HCT116 (cell line): ENCODE data around the gene GGNBP2. TPM values are rescaled to one million over a fixed set of nuclear protein-coding genes. Genes with fewer than 3 reads are reported as not detected.

Experiments
- ATAC-seq: fragments of 200-7000 bp; cut with Tn5 transposase; 2 replicates; pipeline ENCODE4 v1.9.1; 2020; ENCODE audit warnings: mild to moderate bottlenecking, moderate library complexity
- BruUV-seq: library from RNA; stranded (reverse); fragments of 400-500 nt; replicated peaks from 2 replicates; lab custom pipeline; 2021; lab: Mats Ljungman, UMichigan
- CTCF ChIA-PET: fragments of 300-600 bp; sonication (Branson Sonifier 250); formaldehyde crosslinking; loops from one replicate; lab custom pipeline; 2021; ENCODE audit warnings: antibody characterized with exemption; lab: Charles Lee
- POLR2A ChIA-PET: fragments of 300-600, 350-600 bp; sonication (Branson Sonifier 250); formaldehyde crosslinking; loops from one replicate; lab custom pipeline; 2021; ENCODE audit warnings: antibody characterized with exemption; lab: Charles Lee
- RAD21 ChIA-PET, 2 experiments: fragments of 300-600 bp; sonication (Branson Sonifier 250); formaldehyde crosslinking; loops; one replicate each; lab custom pipeline; 2023; ENCODE audit warnings: low total read pairs in 2 of 2; ENCODE audit not compliant: uncharacterized antibody in 2 of 2, unreplicated experiment in 2 of 2, low non-redundant PET in 1 of 2; lab: Charles Lee
- DNase-seq: peaks from one replicate; pipeline ENCODE4 v3.0.0-alpha.2; 2010; ENCODE audit warnings: low read depth, low spot score
- H2AFZ ChIP-seq: fragments of 200-600 bp; shearing (Covaris generic), sonication (generic); 2 replicates; pipeline ENCODE4 v1.6.1; 2017; ENCODE audit warnings: low read depth, mixed run types, mixed read lengths, antibody characterized with exemption, low read length; ENCODE audit not compliant: poor library complexity, severe bottlenecking
- H3K27ac ChIP-seq: 2 replicates; pipeline ENCODE4 v1.5.1; 2012; ENCODE audit warnings: low read depth, low read length
- H3K27me3 ChIP-seq: fragments of 200-600 bp; sonication (generic); 2 replicates; pipeline ENCODE4 v1.6.1; 2016; ENCODE audit warnings: mixed run types, low read length, mixed read lengths; ENCODE audit not compliant: insufficient read depth
- H3K36me3 ChIP-seq, 2 experiments: fragments of 200-500 bp in 1 of 2; fragments of 200-600 bp in 1 of 2; sonication (Bioruptor generic) in 1 of 2; sonication (generic) in 1 of 2; 2 replicates each; pipeline versions ENCODE4 v1.5.1 to v1.6.1; 2014 to 2016; ENCODE audit warnings: low read length in 2 of 2, inconsistent platforms in 1 of 2, mixed read lengths in 1 of 2, mixed run types in 1 of 2; ENCODE audit not compliant: insufficient read depth in 2 of 2, control insufficient read depth in 1 of 2
- H3K4me1 ChIP-seq, 2 experiments: fragments of 200-600 bp in 1 of 2; sonication (generic) in 1 of 2; 2 replicates each; pipeline versions ENCODE4 v1.5.1 to v1.6.1; 2012 to 2017; ENCODE audit warnings: low read length in 2 of 2, inconsistent platforms in 1 of 2, mild to moderate bottlenecking in 1 of 2, mixed read lengths in 1 of 2, mixed run types in 1 of 2, moderate library complexity in 1 of 2; ENCODE audit not compliant: insufficient read depth in 2 of 2, control insufficient read depth in 1 of 2
- H3K4me2 ChIP-seq: fragments of 200-600 bp; sonication (generic); 2 replicates; pipeline ENCODE4 v1.6.1; 2017; ENCODE audit warnings: mixed run types, low read length, mixed read lengths
- H3K4me3 ChIP-seq, 2 experiments: fragments of 200-600 bp in 1 of 2; sonication (generic) in 1 of 2; replicated peaks in 1 of 2; 2 replicates each; pipeline ENCODE4 v1.5.1; 2011 to 2016; ENCODE audit warnings: low read length in 2 of 2, control low read depth in 1 of 2, low read depth in 1 of 2, mild to moderate bottlenecking in 1 of 2, mixed read lengths in 1 of 2, mixed run types in 1 of 2
- H3K79me2 ChIP-seq: fragments of 200-600 bp; sonication (generic); 2 replicates; pipeline ENCODE4 v1.6.1; 2017; ENCODE audit warnings: mild to moderate bottlenecking, mixed run types, low read length, moderate library complexity, mixed read lengths; ENCODE audit not compliant: insufficient read depth
- H3K9ac ChIP-seq: fragments of 200-600 bp; sonication (generic); 2 replicates; pipeline ENCODE4 v1.6.1; 2016; ENCODE audit warnings: low read length, mixed read lengths
- H3K9me2 ChIP-seq: fragments of 200-600 bp; sonication (generic), shearing (Covaris generic); 2 replicates; pipeline ENCODE4 v1.6.1; 2017; ENCODE audit warnings: mixed run types, mild to moderate bottlenecking, moderate library complexity; ENCODE audit not compliant: insufficient read depth
- H3K9me3 ChIP-seq, 2 experiments: fragments of 200-500 bp in 1 of 2; fragments of 200-600 bp in 1 of 2; sonication (Bioruptor generic) in 1 of 2; sonication (generic) in 1 of 2; 2 replicates each; pipeline ENCODE4 v1.6.1; 2014 to 2017; ENCODE audit warnings: low read length in 2 of 2, mixed read lengths in 2 of 2, inconsistent platforms in 1 of 2, low read depth in 1 of 2, mild to moderate bottlenecking in 1 of 2, mixed run types in 1 of 2, moderate library complexity in 1 of 2; ENCODE audit not compliant: control insufficient read depth in 1 of 2, insufficient read depth in 1 of 2
- H4K20me1 ChIP-seq: fragments of 200-600 bp; sonication (generic), shearing (Covaris generic); 2 replicates; pipeline ENCODE4 v1.6.1; 2017; ENCODE audit warnings: mixed run types, mild to moderate bottlenecking, moderate library complexity; ENCODE audit not compliant: insufficient read depth
- EZH2 ChIP-seq: fragments of 200-600 bp; sonication (generic); IDR thresholded peaks from 2 replicates; pipeline ENCODE4 v1.6.1; 2017; ENCODE audit warnings: antibody characterized with exemption, mixed run types
- EZH2phosphoT487 ChIP-seq: fragments of 200-600 bp; IDR thresholded peaks from 2 replicates; pipeline ENCODE4 v1.6.1; 2018; ENCODE audit warnings: antibody characterized with exemption, borderline replicate concordance
- SRF ChIP-seq: IDR thresholded peaks from 2 replicates; pipeline ENCODE4 v1.6.1; 2012; ENCODE audit warnings: low read depth
- TCF7L2 ChIP-seq: IDR thresholded peaks from 2 replicates; pipeline ENCODE4 v1.7.0; 2011; ENCODE audit warnings: borderline replicate concordance, inconsistent platforms; ENCODE audit not compliant: insufficient read depth, insufficient read length; ENCODE audit errors: extremely low read depth
- YY1 ChIP-seq: IDR thresholded peaks from 2 replicates; pipeline ENCODE4 v1.6.1; 2011; ENCODE audit warnings: low read length, low read depth, moderate library complexity, mild to moderate bottlenecking; ENCODE audit not compliant: insufficient replicate concordance; ENCODE audit errors: extremely low read depth
- ZNF274 ChIP-seq: fragments of 200-500 bp; sonication (Bioruptor generic); IDR thresholded peaks from 2 replicates; pipeline ENCODE4 v1.6.1; 2014; ENCODE audit warnings: mild to moderate bottlenecking, low read depth, low read length, inconsistent platforms
- intact Hi-C: fragments of 100-400 bp; cut with micrococcal nuclease; formaldehyde crosslinking; loops from 2 replicates; pipeline ENCODE4 v1.10.0; 2022
- total RNA-seq: library from RNA; stranded (reverse); gene quantifications from one replicate; pipeline ENCODE4 v1.2.1, GENCODE V29; 2021; ENCODE audit not compliant: unreplicated experiment
- TF ChIP-seq, protein P1 (sequence below): IDR thresholded peaks from 2 replicates; pipeline ENCODE4 v1.6.1; 2012
- TF ChIP-seq, protein P2 (sequence below), 3 experiments: fragments of 200-600 bp in 1 of 3; sonication (generic) in 1 of 3; IDR thresholded peaks in 2 of 3; conservative IDR thresholded peaks in 1 of 3; 2 replicates each; pipeline ENCODE4 v1.5.1; 2012 to 2017; ENCODE audit warnings: low read depth in 2 of 3, low read length in 2 of 3, antibody characterized with exemption in 1 of 3, borderline replicate concordance in 1 of 3, control low read depth in 1 of 3, mild to moderate bottlenecking in 1 of 3, mixed read lengths in 1 of 3, mixed run types in 1 of 3, moderate library complexity in 1 of 3; ENCODE audit not compliant: insufficient read depth in 1 of 3

The GGNBP2 gene
- total RNA-seq, 1 experiment from 2014 or later, result 58.2 TPM

DNA sequence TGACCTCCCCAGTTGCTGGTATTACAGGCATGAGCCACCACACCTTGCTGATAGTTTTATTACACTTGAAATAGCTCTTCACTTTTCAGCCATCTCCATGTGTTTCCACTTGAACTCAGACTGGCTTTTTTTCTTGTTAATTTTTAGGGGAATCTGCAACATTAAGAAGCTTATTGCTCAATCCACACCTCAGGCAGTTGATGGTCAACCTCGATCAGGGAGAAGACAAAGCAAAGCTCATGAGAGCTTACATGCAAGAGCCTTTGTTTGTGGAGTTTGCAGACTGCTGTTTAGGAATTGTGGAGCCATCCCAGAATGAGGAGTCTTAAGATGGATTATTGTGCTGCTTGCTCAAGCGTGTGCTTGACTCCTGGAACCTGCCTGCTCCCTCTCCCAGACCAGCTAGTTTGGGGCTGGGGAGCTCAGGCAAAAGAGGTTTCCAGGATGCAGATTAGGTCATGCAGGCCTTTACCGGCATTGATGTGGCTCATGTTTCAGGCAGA, 49.6 kb upstream of the GGNBP2 start (continued):
- TF ChIP-seq EZH2phosphoT487, result no peak
- TF ChIP-seq, protein P1, sequence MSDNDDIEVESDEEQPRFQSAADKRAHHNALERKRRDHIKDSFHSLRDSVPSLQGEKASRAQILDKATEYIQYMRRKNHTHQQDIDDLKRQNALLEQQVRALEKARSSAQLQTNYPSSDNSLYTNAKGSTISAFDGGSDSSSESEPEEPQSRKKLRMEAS, result no peak

DNA sequence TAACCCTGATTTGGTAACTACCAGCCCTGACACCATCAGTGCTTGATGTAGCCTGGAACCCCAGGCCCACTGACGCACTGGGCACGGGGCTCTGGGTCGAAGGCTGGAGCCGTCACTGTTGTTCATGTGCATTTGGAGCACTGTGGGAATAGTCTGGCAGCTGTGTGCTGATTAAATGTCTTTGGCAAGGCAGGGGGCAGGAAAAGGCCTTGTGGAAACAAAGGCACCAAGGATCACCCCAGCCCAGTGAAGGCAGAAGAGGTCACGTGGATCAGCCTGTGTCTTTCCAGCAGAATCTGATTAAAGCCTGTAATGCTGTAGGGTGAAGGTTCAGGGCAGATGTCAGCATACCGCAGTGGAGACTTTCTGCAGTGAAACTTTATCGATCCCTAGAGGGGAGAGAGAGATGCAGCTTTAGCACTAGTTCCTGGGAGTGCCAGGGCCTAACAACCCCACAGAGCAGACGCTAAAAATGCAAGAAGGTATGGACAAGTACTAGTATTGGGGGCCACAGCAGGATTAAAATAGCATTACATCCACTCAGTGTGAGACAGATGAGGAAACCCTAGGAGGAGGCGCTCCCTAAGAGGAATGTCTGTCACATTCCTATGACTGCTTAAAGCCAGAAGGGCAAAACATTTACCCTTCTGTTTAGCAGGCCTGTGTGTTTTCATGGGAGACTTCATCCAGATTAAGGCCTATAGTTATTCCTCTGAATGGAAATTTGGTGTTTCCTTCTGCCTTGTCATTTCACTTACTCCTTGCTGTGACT, 48.5 kb upstream of the GGNBP2 start:
- Histone ChIP-seq H3K4me1 (no peaks in the 10 kb centered on the region), H3K36me3 (peaks cover 48 to 56% of the 10 kb centered on the region in 2 experiments), H3K27ac (no peak overlapping the region), H3K79me2 (peaks cover 8% of the 10 kb centered on the region; the same call in 1 of the 2 replicates), H2AFZ (no peak overlapping the region), H3K9ac (no peak overlapping the region), H3K27me3 (no peaks in the 10 kb centered on the region), H3K4me2 (no peak overlapping the region), H3K9me2 (no peaks in the 10 kb centered on the region), H3K9me3 (no peaks in the 10 kb centered on the region), H3K4me3 (no peak overlapping the region), H4K20me1 (0 out of 2 replicates have a peak, but pooled peaks cover 5% of the 10 kb centered on the region)
- ATAC-seq, result no peak
- ChIA-PET CTCF (no interaction called here), POLR2A (no interaction called here), RAD21 (no interaction called here)
- no TSS peak for BruUV-seq
- intact Hi-C loops, result no loop called here
- DNase-seq, result no peak
- no peak for TF ChIP-seq SRF
- TF ChIP-seq, protein P2, sequence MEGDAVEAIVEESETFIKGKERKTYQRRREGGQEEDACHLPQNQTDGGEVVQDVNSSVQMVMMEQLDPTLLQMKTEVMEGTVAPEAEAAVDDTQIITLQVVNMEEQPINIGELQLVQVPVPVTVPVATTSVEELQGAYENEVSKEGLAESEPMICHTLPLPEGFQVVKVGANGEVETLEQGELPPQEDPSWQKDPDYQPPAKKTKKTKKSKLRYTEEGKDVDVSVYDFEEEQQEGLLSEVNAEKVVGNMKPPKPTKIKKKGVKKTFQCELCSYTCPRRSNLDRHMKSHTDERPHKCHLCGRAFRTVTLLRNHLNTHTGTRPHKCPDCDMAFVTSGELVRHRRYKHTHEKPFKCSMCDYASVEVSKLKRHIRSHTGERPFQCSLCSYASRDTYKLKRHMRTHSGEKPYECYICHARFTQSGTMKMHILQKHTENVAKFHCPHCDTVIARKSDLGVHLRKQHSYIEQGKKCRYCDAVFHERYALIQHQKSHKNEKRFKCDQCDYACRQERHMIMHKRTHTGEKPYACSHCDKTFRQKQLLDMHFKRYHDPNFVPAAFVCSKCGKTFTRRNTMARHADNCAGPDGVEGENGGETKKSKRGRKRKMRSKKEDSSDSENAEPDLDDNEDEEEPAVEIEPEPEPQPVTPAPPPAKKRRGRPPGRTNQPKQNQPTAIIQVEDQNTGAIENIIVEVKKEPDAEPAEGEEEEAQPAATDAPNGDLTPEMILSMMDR (IDR thresholded peaks at IDR 0.05 in 2 of 3, conservative IDR thresholded peaks at IDR 0.05 in 1 of 3; ENCODE audit: borderline replicate concordance in 1 of 3, insufficient read depth in 1 of 3, low read depth in 2 of 3, low read length in 2 of 3), result no peak
- TF ChIP-seq TCF7L2, result no peak
- TF ChIP-seq YY1, result no peak
- TF ChIP-seq EZH2, result no peak
- TF ChIP-seq ZNF274, result no peak
